HG02610 (cell line): ENCODE results near the gene CTTNBP2.

Experiments used
- ATAC-seq: cut with Tn5 transposase; IDR thresholded peaks from one replicate; pipeline ENCODE4 v1.9.1; 2021; ENCODE audit warnings: mild to moderate bottlenecking, moderate library complexity; ENCODE audit not compliant: unreplicated experiment

The CTTNBP2 gene

DNA sequence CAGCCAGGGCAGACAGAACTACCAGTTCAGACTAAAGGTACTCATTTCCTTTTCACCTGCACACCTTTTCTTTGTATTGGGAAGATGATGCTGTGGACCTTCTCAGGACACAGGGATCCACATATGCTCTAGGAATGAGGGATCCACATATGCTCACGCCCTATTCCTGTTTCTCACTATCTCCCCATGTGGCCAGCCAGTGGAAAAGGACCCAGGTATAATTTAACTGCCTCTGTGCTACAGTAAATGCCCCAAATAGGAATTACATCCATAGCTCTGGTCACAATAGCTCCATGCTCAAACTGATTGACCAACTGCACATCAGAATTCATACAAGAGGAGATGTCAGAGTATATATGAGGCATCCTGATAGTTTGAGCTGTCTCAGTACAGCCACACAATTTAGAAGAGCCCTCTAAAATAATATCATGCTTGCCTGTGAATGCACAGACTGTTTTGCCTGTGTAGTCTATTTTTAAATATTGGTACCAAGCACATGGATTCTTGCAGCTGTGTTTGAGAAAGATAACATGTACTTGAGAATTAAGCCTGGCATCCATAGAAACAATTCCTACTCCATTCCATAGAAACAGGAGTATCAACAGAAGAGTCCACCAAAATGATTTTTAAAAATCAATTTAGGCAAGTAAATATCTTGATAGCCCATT, 43.7 kb downstream of the CTTNBP2 start:
- ATAC-seq = no peak

DNA sequence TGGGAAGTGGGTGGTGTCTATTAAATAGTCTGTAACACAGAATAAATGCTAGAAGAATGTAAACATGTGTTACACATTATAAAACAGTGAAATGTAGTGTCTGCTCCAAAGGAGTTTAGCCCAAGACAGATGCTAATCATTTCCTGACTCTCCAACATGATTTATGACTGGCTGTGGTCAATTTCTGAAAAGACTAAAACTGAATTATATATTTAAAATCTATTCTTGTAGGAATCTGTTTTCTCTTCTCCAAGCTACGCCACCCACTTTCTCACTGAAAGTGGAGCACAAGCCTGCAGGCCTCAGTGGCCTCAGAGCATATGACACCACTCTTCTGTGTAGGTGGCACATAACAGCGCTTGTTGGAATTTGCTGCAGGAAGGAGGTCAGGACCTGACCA, 44.4 kb downstream of the CTTNBP2 start:
- ATAC-seq = no peak

DNA sequence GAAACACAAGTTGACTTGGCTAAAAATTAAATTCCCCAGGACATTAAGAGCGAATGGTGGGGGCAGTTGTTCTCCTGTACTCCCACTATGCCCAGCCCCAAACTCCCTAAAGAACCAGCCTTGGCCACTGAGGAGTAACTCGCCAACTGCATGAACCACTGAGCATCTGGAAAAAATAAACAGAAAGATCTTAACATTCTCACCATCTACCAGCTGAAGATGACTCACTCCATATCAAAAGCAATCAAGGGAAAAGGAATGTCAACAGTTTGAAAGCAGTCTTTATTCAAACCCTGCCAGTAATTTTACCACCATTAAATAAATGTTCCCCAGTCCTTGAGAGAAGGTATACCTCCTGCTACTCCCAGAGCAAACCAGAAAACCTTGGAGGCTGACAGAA, 45.4 kb downstream of the CTTNBP2 start:
- ATAC-seq = no peak

DNA sequence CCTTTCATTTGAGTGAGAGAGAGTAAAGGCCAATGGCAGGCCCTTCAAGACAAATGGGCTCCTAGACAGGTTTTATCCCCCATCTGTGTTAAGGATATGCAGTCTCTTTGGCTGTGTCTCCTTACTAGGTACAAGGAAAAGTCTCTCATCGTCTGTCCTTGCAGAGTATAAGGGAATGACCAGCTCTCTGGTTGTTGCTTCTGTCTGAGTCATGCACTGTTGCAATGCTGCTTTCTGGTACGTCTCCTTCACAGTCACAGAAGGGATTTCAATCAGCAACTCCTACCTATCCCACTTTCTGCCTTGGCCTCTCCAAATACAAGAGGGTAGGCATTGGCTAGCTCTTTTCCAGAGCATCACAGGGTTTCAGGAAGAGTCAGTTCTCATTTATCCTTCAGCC, 48.1 kb downstream of the CTTNBP2 start:
- ATAC-seq = no peak

DNA sequence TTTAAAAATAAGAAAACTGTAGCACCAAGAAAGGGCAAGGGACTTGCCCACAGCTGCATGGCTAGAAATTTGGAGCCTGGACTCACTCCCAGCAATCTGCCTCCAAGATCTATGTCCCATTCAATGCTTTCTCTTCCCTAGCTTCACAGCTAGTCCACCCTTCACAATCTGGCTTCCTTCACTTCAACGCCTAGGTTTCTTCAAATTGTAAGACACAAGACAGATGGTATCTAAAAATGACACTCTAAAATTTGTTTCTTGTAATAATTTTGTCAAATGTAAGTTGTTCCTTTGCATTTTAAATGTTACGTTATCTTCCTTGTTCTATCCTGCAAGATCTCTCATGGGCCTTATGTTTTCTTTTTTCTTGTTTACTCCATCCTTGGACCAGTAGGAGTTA, 48.6 kb downstream of the CTTNBP2 start:
- no peak for ATAC-seq

DNA sequence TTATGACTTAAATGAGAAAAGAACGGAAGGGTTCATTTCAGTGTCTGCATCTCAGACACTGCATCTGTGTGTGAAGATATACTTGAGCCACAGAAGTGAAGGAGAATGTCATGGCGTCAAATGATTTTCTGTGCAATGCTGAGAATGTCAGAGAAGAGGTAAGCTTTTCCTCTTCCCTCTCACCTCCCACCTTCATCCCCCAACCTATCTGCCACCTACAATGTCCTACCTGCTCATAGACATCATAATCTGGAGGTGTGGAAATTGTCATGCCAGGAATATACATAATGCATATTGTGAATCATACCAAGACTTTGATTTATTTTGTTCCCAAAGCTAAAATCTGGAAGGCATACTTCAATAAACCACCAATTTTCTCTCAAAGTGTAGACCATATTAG, 53.7 kb downstream of the CTTNBP2 start:
- no peak for ATAC-seq

DNA sequence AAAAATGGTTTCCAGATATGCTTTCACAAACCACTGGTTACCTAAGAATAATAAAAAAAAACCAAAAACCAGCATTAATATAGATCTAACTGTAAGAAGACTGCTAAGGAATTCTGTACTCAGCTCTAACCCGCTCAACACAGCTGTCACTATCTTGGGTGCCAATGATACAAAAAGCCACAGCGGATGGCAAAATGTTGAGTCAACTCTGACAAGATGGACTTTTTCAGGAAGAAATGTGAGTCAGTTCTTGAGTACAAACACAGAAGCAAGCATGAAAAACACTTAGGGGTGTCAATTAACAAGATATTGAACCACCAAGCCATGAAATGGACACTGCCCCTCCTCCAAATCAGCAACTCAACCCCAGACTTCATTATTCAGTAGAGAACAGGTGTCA, 55.0 kb downstream of the CTTNBP2 start:
- ATAC-seq = no peak

DNA sequence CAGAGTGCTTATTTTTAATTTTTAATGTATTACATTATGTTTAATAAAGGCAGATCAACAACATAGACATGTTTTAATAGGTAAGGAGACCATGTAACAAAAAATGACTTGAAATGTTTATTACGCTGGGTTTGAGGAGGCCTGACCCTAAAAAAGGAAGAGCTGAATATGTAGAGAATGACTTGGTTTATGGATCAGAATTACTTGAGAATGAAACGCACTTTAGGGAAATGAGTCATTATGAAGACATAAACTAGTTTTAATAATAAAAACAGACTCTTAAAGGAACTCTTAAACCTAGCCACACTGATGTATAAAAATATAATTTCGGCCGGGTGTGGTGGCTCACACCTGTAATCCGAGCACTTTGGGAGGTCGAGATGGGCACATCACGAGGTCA, 56.5 kb downstream of the CTTNBP2 start:
- no peak for ATAC-seq

DNA sequence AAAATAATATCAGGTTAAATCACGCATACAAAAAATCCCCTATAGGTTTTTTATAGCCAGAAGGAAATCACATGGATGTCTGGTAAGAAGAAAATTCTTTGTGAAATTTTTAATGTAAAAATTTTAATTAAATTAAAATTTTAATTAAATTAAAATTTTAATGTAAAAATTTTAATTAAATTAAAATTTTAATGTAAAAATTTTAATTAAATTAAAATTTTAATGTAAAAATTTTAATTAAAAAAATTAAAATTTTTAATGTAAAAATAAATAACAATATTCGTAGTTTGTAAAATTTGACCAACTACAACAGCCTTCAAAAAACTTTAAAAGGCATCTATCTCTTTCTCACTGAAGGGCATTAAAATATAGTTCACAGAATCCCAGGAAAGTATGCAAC, 61.5 kb downstream of the CTTNBP2 start:
- ATAC-seq = no peak

DNA sequence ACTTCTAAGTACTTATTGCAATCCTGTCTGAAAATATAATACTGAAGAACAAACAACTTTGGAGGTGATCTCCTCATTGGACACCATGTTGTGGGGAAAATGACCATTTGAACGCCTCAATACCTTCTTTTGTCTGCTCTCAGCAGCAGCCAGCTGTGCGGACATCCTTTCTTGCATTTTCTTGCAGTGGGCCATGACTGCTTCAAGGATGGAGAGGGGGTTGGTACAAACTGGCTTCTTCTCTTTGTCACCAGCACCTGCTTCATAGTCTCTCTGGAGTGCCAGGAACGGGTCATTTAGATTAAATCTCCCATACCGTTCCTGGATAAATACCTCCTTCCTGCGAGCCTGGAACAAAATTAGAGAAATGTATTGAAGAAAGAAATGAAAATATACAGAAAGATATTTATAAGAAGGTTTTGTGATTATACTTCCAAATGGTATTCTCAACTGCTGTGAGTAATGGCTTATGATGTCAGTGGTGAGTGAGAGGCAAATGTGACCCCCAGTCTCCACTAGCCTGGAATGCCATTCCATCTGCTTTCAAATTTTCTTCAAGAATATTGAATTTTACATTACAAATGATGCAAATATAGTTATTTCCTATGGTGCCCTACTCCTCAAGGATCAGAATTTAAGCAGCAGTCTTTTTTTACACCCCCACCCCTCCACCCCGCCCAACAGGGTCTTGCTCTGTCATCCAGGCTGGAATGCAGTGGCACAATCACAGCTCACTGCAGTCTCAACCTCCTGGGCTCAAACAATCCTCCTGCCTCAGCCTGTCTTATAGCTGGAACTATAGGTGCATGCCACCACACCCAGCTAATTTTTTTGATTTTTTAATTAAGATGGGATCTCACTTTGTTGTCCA, 62.4 kb downstream of the CTTNBP2 start:
- ATAC-seq = no peak

DNA sequence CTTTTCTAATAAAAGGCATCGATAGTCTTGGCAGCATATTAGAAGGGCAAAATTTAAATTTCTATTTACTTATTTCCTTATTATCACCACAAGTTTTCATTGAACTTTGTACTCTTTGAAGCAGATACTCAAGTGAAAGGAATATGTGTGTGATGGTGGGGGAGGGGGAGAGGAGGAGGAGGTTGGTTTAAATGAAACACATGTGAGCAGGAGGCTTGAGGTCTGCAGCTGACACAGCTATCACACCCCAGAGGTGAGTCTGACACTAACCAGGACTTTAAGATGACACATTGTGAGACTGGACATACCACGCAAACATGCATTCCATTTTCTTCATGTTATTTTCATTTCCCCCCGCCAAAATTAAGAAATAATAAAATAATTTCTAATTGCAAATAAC, 63.3 kb downstream of the CTTNBP2 start:
- ATAC-seq = no peak

DNA sequence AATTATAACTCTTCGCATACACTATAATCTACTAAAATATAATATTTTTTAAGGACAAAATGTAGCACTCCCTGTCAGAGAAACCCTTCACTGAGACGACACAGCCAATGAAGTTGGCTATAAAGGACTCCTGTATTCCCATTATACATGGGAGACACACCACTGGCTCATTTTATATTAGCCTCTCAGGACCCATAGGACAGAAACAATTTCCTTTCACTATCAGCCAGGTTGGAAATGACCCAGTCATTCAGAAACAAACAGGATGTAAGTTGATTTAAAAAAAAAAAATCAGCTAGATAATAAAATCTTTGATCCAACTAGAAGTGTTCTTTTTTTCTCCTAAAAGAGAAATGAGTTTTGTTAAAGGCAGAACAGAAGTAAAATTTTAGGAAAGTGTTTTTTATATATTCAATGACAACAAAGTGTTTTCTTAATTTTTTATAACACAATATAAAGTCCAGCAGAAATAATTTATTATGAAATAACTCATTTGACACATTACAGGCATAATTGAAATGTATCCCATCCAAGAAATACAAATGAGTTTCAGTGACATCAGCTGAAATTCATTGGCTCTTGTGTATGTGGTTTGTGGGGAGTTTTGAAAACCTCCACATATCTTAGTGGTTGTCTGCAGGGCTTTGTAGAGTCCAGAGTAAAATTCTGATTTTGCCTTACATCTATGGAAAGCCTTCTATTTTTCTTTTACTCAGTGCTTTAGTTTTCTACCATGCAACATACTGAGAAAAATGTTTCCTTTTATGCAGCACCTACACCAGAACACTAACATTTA, 64.1 kb downstream of the CTTNBP2 start:
- no peak for ATAC-seq

DNA sequence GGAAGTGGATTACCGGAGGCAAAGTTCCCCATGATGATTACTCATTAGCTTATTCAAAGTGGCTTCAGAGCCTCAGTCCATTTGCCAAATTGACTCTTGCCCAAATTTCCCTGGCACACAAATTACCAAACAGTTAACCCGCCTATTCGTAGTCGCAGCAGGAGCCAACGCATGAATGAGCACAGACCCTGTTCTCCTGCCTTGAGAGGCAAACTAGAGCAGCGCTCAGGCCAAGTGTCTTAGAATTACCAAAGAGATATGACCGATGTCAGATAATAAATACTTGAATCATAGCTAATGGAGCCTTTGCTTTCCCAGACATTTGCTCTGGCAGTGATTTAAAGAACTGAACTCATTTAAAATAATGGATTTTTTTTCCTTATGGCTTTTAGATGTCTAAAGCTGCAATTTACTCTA, 64.9 kb downstream of the CTTNBP2 start:
- ATAC-seq = no peak

DNA sequence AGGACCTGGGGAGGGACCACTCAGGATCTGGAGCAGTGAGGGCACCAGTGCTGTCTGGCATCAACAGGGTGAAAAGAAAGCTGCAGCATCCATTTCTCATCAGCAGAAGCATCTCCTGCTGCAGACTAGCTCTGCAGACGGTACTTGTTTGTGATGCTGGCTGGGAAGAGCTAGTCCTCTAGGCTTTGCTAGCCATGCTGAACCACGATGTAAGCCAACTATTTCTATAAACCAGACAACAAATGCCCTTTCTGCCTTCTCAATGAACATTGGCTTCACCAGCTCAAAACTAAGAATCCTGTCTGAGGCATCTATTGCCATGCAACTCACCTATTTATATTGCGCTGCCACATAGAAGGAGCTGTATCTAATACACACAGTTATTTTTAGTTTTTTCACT, 65.6 kb downstream of the CTTNBP2 start:
- no peak for ATAC-seq

DNA sequence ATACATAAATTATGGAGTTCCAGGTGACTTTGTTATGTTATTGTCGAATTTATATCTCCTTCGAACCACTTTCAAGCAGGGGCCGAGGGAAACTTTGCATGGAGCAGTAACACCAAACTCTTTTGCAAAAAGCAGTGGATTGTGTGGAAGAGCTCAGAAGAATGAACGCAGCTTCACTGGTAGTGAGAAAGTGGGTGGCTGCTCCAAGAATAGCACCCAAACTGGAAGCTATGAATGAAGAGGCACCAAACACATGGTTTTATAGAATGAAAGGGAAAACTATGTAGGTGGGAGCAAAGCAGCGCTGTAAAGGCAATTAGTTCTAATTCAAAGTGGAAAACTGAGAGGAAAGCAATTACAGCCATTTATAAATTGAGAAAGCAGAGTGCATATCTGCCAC, 67.2 kb downstream of the CTTNBP2 start:
- no peak for ATAC-seq

DNA sequence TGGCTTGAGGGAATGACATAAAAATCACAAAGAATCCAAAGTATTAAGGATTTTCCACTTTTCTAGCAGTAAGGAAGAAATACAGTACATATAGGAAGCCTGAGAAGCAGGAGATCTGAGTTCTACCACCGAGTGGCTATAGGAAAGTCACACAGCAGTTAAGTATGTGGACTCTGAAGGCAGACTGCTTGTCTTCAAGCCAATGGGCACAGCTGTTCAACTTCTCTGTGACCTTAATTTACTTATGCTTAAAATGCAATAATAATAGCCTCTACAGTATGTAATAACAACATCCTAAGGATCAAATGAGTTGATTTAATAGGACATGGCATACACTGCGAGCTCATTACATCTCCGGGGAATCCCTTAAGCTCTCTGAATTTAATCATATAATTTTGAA, 68.0 kb downstream of the CTTNBP2 start:
- no peak for ATAC-seq

DNA sequence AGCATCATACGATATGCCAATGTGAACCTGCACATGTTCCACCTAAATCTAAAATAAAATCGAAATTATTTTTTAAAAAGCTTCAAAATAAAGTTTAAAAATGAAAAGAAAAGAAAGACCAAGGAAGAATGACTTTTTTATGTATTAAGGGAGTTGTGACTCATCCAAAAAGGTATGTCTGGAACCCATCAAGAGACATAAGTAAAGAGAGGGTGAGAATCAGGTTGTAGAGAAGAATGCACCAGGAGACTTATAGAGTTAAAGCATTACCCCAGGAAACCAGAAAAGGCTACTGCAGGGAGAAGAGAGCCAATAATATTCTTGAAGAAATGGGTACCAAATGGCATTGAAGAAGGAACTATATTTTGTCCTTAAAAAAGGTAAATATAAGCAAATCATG, 69.8 kb downstream of the CTTNBP2 start:
- ATAC-seq = no peak

DNA sequence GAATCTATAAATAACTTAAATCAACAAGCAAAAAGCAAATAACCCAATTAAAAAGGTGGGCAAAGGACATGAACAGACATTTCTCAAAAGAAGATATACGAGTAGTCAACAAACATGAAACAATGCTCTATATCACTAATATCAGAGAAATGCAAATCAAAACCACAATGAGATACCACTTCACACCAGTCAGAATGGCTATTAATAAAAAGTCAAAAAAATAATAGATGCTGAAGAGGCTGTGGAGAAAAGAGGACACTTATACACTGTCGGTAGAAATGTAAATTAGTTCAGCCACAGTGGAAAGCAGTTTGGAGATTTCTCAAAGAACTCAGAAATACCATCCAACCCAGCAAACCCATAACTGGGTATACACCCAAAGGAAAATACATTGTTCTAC, 70.6 kb downstream of the CTTNBP2 start:
- ATAC-seq = no peak

DNA sequence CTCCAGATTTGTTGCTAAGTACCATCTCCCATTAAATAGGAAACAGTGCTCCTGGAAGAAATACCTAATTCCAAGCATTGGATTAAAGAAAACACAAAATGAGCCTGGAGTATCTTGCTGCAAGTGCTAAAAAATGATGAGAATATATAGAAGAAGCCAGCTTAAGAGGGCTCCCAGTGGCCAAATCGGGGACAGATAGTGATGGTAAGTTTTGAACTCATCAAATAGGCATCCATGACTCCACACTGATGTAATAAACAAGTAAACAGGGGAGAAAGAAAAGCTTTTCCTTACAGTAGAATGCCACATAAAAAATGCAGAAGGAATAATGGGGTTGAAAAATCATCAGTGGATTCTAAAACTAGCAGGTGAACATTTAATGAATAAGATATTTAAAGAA, 72.4 kb downstream of the CTTNBP2 start:
- no peak for ATAC-seq

DNA sequence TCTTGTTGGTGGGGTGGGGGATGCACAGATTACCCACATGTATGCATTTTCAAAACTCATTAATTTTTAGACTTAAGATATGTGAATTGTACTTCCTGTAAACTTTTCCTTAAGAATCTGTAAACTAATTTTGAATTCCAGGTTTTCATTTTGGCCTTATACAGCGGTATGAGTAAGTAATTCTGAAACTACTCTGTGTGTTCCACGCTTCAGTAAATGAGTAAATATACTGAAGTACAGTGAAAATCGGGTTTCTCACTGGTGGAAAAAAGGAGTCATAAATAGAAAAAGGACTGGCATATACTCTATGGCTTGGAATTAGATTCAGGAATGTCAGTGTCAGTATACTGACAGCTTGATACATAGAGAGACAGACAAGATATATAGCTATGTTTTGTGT, 72.8 kb downstream of the CTTNBP2 start:
- no peak for ATAC-seq

DNA sequence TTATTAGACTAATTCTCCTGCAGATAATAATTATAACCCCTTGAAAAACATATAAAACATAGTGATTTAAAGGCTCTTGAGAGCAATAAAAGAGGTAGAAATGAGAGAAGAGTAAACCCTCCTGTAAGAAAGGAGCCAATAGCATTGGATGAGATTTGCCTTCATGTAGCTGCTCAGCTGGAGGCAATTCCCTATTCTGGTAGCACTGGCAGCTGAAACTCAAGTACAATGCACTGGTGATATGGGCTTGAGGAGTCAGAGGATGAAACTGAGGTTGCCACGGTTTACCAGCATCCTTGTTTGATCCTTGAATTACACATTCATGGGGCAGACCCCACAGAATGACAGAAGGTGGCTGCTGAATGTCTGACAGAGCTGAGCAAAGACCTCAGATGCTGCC, 76.4 kb downstream of the CTTNBP2 start:
- ATAC-seq = no peak

DNA sequence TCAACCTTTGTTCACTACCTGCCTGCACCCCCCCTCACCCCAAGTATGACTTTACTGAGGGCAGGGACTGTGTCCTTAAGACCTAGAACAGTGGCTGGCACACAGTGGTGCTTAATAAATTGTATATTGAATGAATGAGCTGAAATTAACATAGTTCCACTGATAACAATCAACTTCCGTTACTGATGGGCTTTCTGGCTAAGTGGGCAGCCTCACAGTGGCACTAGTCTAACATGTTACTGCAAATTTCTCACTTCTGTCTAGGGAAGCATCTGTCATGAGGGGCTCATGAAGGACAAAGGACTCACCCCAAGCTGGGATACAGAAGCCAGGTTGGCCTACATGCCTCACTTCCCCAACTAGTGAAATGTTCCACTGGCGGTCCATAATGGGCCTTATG, 79.3 kb downstream of the CTTNBP2 start:
- no peak for ATAC-seq
